ENCODE measurements around the gene YWHAG.
"Not testable (repeated sequence)": the region's sequence is repeated elsewhere in the genome, so short reads cannot be mapped to it uniquely, and the experiment has no call there.

Gene YWHAG

GRCh38 chr7:76316984-76317781, 41.6 kb downstream of the YWHAG start:
- no peak for FAIRE-seq

- no peak for FAIRE-seq
Measured at GRCh38 chr7:76315364-76315763, 43.4 kb downstream of the YWHAG start.

GRCh38 chr7:76314740-76315139, 44.1 kb downstream of the YWHAG start:
- FAIRE-seq: not testable (repeated sequence)

GRCh38 chr7:76314042-76314721, 44.6 kb downstream of the YWHAG start:
- FAIRE-seq: no peak

GRCh38 chr7:76311838-76312237, 47.0 kb downstream of the YWHAG start:
- not testable (repeated sequence) for FAIRE-seq

GRCh38 chr7:76310102-76310957, 48.5 kb downstream of the YWHAG start:
- FAIRE-seq: no peak

- FAIRE-seq: not testable (repeated sequence)
Measured at GRCh38 chr7:76309341-76310101, 49.3 kb downstream of the YWHAG start.

GRCh38 chr7:76308874-76309273, 49.9 kb downstream of the YWHAG start:
- FAIRE-seq: not testable (repeated sequence)

GRCh38 chr7:76304888-76305375, 53.9 kb downstream of the YWHAG start:
- FAIRE-seq: no peak

- FAIRE-seq: no peak
Measured at GRCh38 chr7:76303202-76304147, 55.3 kb downstream of the YWHAG start.

- FAIRE-seq: no peak
Measured at GRCh38 chr7:76302347-76303201, 56.2 kb downstream of the YWHAG start, which contains the start of gene HSPB1. Gene HSPB1 (plus strand): TSS chr7:76302673. CDS start chr7:76302713, 40 bp downstream.

GRCh38 chr7:76301000-76301399, 57.8 kb downstream of the YWHAG start:
- FAIRE-seq: no peak

GRCh38 chr7:76300166-76300731, 58.5 kb downstream of the YWHAG start:
- FAIRE-seq: peak; percentile 94

GRCh38 chr7:76296743-76297740, 61.7 kb downstream of the YWHAG start:
- FAIRE-seq: no peak

GRCh38 chr7:76294344-76295024, 64.3 kb downstream of the YWHAG start:
- no peak for FAIRE-seq

GRCh38 chr7:76293407-76293901, 65.3 kb downstream of the YWHAG start:
- FAIRE-seq: no peak

GRCh38 chr7:76292911-76293310, 65.9 kb downstream of the YWHAG start:
- FAIRE-seq: not testable (repeated sequence)

- FAIRE-seq: no peak
Measured at GRCh38 chr7:76292213-76292573, 66.6 kb downstream of the YWHAG start.

Data from islet of Langerhans (tissue), 1 donor.